Neural progenitor cell (in vitro differentiated cells): ENCODE results near the gene PROS1. TPM values are rescaled to one million over a fixed set of nuclear protein-coding genes. Genes with fewer than 3 reads are reported as not detected.

Experiments used
- DNase-seq: peaks from one replicate; pipeline ENCODE4 v3.0.0-alpha.2; 2016; ENCODE audit warnings: low spot score
- H2AFZ ChIP-seq: fragments of 200-600 bp; sonication (generic); replicated peaks from 2 replicates; pipeline ENCODE4 v1.6.1; 2016; ENCODE audit warnings: antibody characterized with exemption
- H3F3A ChIP-seq: fragments of 200-600 bp; sonication (generic); 2 replicates; pipeline ENCODE4 v1.6.1; 2016; ENCODE audit warnings: antibody characterized with exemption, low read depth
- H3K27ac ChIP-seq: fragments of 200-600 bp; sonication (generic); 2 replicates; pipeline ENCODE4 v1.5.1; 2016; ENCODE audit warnings: mild to moderate bottlenecking
- H3K27me3 ChIP-seq: fragments of 200-600 bp; sonication (generic); 2 replicates; pipeline ENCODE4 v1.6.1; 2016; ENCODE audit warnings: mild to moderate bottlenecking, moderate library complexity
- H3K36me3 ChIP-seq: fragments of 200-600 bp; sonication (generic); 2 replicates; pipeline ENCODE4 v1.5.1; 2016
- H3K4me1 ChIP-seq: fragments of 200-600 bp; sonication (generic); 2 replicates; pipeline ENCODE4 v1.6.1; 2016; ENCODE audit warnings: mixed run types
- H3K4me2 ChIP-seq: fragments of 200-600 bp; sonication (generic); 2 replicates; pipeline ENCODE4 v1.6.1; 2016
- H3K4me3 ChIP-seq: fragments of 200-600 bp; sonication (generic); 2 replicates; pipeline ENCODE4 v1.5.1; 2016
- H3K79me2 ChIP-seq: fragments of 200-600 bp; sonication (generic); 2 replicates; pipeline ENCODE4 v1.6.1; 2016; ENCODE audit warnings: low read depth
- H3K9ac ChIP-seq: fragments of 200-600 bp; sonication (generic); 2 replicates; pipeline ENCODE4 v1.6.1; 2016
- H3K9me3 ChIP-seq: fragments of 200-600 bp; sonication (generic); 2 replicates; pipeline ENCODE4 v1.5.1; 2016; ENCODE audit warnings: low read depth
- H4K20me1 ChIP-seq: fragments of 200-600 bp; sonication (generic); 2 replicates; pipeline ENCODE4 v1.6.1; 2016; ENCODE audit warnings: low read depth
- H3K27ac Mint-ChIP-seq: 3 replicates; pipeline ENCODE4 v1.8.0; 2021; ENCODE audit warnings: mixed read lengths
- H3K27me3 Mint-ChIP-seq: 2 replicates; pipeline ENCODE4 v1.8.0; 2022; ENCODE audit warnings: low read depth, mild to moderate bottlenecking, inconsistent platforms, moderate library complexity, mixed read lengths; ENCODE audit not compliant: insufficient read depth
- H3K36me3 Mint-ChIP-seq: 3 replicates; pipeline ENCODE4 v1.8.0; 2021; ENCODE audit warnings: mixed read lengths
- H3K4me1 Mint-ChIP-seq: 3 replicates; pipeline ENCODE4 v1.8.0; 2021; ENCODE audit warnings: mixed read lengths
- H3K4me3 Mint-ChIP-seq: 3 replicates; pipeline ENCODE4 v1.8.0; 2021; ENCODE audit warnings: mild to moderate bottlenecking, moderate library complexity, mixed read lengths
- H3K9me3 Mint-ChIP-seq: 3 replicates; pipeline ENCODE4 v1.8.0; 2020; ENCODE audit warnings: mixed read lengths
- EZH2 ChIP-seq: fragments of 200-600 bp; sonication (generic); IDR thresholded peaks from 2 replicates; pipeline ENCODE4 v1.6.1; 2017; ENCODE audit warnings: antibody characterized with exemption, mild to moderate bottlenecking, moderate library complexity
- EZH2phosphoT487 ChIP-seq: fragments of 200-600 bp; sonication (generic); IDR thresholded peaks from 2 replicates; pipeline ENCODE4 v1.6.1; 2017; ENCODE audit warnings: antibody characterized with exemption
- total RNA-seq: library from RNA; depleted of rRNA; stranded (reverse); fragments of >200 nt; gene quantifications from 2 replicates; pipeline ENCODE4 v1.2.3, GENCODE V29; 2015; ENCODE audit warnings: low replicate concordance
- TF ChIP-seq, protein P1 (sequence below): fragments of 200-600 bp; sonication (generic); IDR thresholded peaks from 2 replicates; pipeline ENCODE4 v1.5.1; 2017; ENCODE audit warnings: antibody characterized with exemption, mild to moderate bottlenecking

Gene PROS1
- total RNA-seq, 1 donor from 2014 or later: 18.5 TPM

DNA sequence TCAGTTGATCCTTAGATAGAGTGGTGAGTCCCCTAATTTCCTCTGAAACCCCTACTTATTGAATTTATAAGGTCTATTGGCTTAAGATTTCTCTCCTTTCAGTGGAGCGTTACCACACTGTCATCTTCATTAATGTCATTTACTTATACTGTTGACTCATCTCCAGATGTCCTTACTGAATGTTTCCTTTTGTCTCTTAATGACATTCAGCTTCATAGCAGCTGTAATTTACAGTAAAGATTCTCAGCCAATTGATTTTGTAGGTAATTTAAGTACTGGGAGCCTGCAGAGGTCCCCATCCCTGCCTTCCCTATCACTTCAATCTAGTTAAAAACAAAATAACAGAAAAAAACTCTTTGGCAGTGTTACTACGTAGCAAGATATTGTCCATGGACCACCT lies 35.9 kb upstream of the PROS1 start:
- Mint-ChIP-seq H3K9me3 (no peaks in the 10 kb centered on the region), H3K27me3 (no peaks in the 10 kb centered on the region), H3K4me1 (no peaks in the 10 kb centered on the region), H3K36me3 (peaks cover 11% of the 10 kb centered on the region), H3K4me3 (no peak overlapping the region), H3K27ac (no peak overlapping the region)
- H3K4me2 ChIP-seq: no peak overlapping the region
- H2AFZ ChIP-seq: no peak overlapping the region
- H3K4me1 ChIP-seq: no peaks in the 10 kb centered on the region
- no peak for DNase-seq
- H3K4me3 ChIP-seq: no peak overlapping the region
- no peaks in the 10 kb centered on the region for H3K79me2 ChIP-seq
- no peaks in the 10 kb centered on the region for H3K9me3 ChIP-seq
- TF ChIP-seq EZH2 (no peak), EZH2phosphoT487 (no peak)
- TF ChIP-seq, protein P1, sequence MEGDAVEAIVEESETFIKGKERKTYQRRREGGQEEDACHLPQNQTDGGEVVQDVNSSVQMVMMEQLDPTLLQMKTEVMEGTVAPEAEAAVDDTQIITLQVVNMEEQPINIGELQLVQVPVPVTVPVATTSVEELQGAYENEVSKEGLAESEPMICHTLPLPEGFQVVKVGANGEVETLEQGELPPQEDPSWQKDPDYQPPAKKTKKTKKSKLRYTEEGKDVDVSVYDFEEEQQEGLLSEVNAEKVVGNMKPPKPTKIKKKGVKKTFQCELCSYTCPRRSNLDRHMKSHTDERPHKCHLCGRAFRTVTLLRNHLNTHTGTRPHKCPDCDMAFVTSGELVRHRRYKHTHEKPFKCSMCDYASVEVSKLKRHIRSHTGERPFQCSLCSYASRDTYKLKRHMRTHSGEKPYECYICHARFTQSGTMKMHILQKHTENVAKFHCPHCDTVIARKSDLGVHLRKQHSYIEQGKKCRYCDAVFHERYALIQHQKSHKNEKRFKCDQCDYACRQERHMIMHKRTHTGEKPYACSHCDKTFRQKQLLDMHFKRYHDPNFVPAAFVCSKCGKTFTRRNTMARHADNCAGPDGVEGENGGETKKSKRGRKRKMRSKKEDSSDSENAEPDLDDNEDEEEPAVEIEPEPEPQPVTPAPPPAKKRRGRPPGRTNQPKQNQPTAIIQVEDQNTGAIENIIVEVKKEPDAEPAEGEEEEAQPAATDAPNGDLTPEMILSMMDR: no peak
- H3F3A ChIP-seq: no peaks in the 10 kb centered on the region
- H4K20me1 ChIP-seq: no peaks in the 10 kb centered on the region
- no peaks in the 10 kb centered on the region for H3K27me3 ChIP-seq
- no peak overlapping the region for H3K27ac ChIP-seq
- no peak overlapping the region for H3K9ac ChIP-seq
- H3K36me3 ChIP-seq: no peaks in the 10 kb centered on the region

GRCh38 chr3:94008253-94008652 lies 34.6 kb upstream of the PROS1 start:
- Histone ChIP-seq H4K20me1 (no peaks in the 10 kb centered on the region), H3K36me3 (no peaks in the 10 kb centered on the region), H3K9ac (no peak overlapping the region), H3K4me3 (no peak overlapping the region), H2AFZ (no peak overlapping the region), H3K4me1 (no peaks in the 10 kb centered on the region), H3K4me2 (no peak overlapping the region), H3K27me3 (no peaks in the 10 kb centered on the region), H3K27ac (no peak overlapping the region), H3F3A (no peaks in the 10 kb centered on the region), H3K79me2 (no peaks in the 10 kb centered on the region), H3K9me3 (no peaks in the 10 kb centered on the region)
- TF ChIP-seq, protein P1: no peak
- no peak for TF ChIP-seq EZH2
- TF ChIP-seq EZH2phosphoT487: no peak
- Mint-ChIP-seq H3K27me3 (no peaks in the 10 kb centered on the region), H3K27ac (no peak overlapping the region), H3K36me3 (peaks cover 10% of the 10 kb centered on the region), H3K4me1 (no peaks in the 10 kb centered on the region), H3K4me3 (no peak overlapping the region), H3K9me3 (no peaks in the 10 kb centered on the region)
- no peak for DNase-seq

GRCh38 chr3:94004301-94004910 lies 30.7 kb upstream of the PROS1 start:
- H3K36me3 ChIP-seq: no peaks in the 10 kb centered on the region
- Mint-ChIP-seq H3K4me1 (no peaks in the 10 kb centered on the region), H3K9me3 (no peaks in the 10 kb centered on the region), H3K27ac (no peak overlapping the region), H3K36me3 (peaks cover 12% of the 10 kb centered on the region), H3K27me3 (no peaks in the 10 kb centered on the region), H3K4me3 (no peak overlapping the region)
- H3K9ac ChIP-seq: no peak overlapping the region
- no peaks in the 10 kb centered on the region for H3F3A ChIP-seq
- no peaks in the 10 kb centered on the region for H3K4me1 ChIP-seq
- H4K20me1 ChIP-seq: peaks cover 4% of the 10 kb centered on the region
- DNase-seq: peak; percentile 30
- no peak overlapping the region for H3K27ac ChIP-seq
- no peaks in the 10 kb centered on the region for H3K79me2 ChIP-seq
- TF ChIP-seq EZH2phosphoT487 (no peak), EZH2 (no peak)
- TF ChIP-seq, protein P1: peak; percentile 74
- no peaks in the 10 kb centered on the region for H3K9me3 ChIP-seq
- H3K27me3 ChIP-seq: no peaks in the 10 kb centered on the region
- H3K4me2 ChIP-seq: no peak overlapping the region
- H3K4me3 ChIP-seq: no peak overlapping the region
- H2AFZ ChIP-seq: no peak overlapping the region
